CD4-positive, alpha-beta T cell treated with Interferon gamma for 1 hour (primary cell): ENCODE results near the gene STEAP1B.
"Not testable (repeated sequence)": the region's sequence is repeated elsewhere in the genome, so short reads cannot be mapped to it uniquely, and the experiment has no call there.

Experiments used
- DNase-seq: peaks from one replicate; pipeline ENCODE4 v3.0.0-alpha.2; 2020

The STEAP1B gene

GRCh38 chr7:22452142-22452959 lies 47.6 kb downstream of the STEAP1B start:
- DNase-seq: peak; percentile 3

- DNase-seq: not testable (repeated sequence)
Measured at GRCh38 chr7:22450013-22450412, 50.0 kb downstream of the STEAP1B start.

- no peak for DNase-seq
Measured at GRCh38 chr7:22447762-22448161, 52.2 kb downstream of the STEAP1B start.

GRCh38 chr7:22447008-22447407 lies 53.0 kb downstream of the STEAP1B start:
- DNase-seq: no peak

- DNase-seq: no peak
Measured at GRCh38 chr7:22445853-22446252, 54.1 kb downstream of the STEAP1B start.

GRCh38 chr7:22445140-22445743 lies 54.7 kb downstream of the STEAP1B start:
- peak; percentile 28 for DNase-seq

- no peak for DNase-seq
Measured at GRCh38 chr7:22444181-22444971, 55.6 kb downstream of the STEAP1B start.

GRCh38 chr7:22443370-22444180 lies 56.4 kb downstream of the STEAP1B start:
- no peak for DNase-seq

- DNase-seq: no peak
Measured at GRCh38 chr7:22442882-22443369, 57.1 kb downstream of the STEAP1B start.

- DNase-seq: no peak
Measured at GRCh38 chr7:22442187-22442881, 57.7 kb downstream of the STEAP1B start.

GRCh38 chr7:22441157-22441556 lies 58.8 kb downstream of the STEAP1B start:
- no peak for DNase-seq

- no peak for DNase-seq
Measured at GRCh38 chr7:22438994-22439393, 61.0 kb downstream of the STEAP1B start.

GRCh38 chr7:22436552-22436951 lies 63.4 kb downstream of the STEAP1B start:
- DNase-seq: not testable (repeated sequence)

- no peak for DNase-seq
Measured at GRCh38 chr7:22435720-22436119, 64.3 kb downstream of the STEAP1B start.

- DNase-seq: no peak
Measured at GRCh38 chr7:22435105-22435504, 64.9 kb downstream of the STEAP1B start.

GRCh38 chr7:22433710-22434460 lies 66.1 kb downstream of the STEAP1B start:
- DNase-seq: no peak

- DNase-seq: not testable (repeated sequence)
Measured at GRCh38 chr7:22433165-22433700, 66.8 kb downstream of the STEAP1B start.

- no peak for DNase-seq
Measured at GRCh38 chr7:22432203-22432718, 67.7 kb downstream of the STEAP1B start.

- no peak for DNase-seq
Measured at GRCh38 chr7:22430457-22430856, 69.5 kb downstream of the STEAP1B start.

GRCh38 chr7:22429386-22429785 lies 70.6 kb downstream of the STEAP1B start:
- DNase-seq: no peak

- DNase-seq: no peak
Measured at GRCh38 chr7:22427855-22428254, 72.1 kb downstream of the STEAP1B start.
